ENCODE data around the gene GRM2.

The GRM2 gene

GRCh38 chr3:51706021-51706485, 815 bp upstream of the GRM2 start:
- DNase-seq (ENCODE audit: low spot score) = no peak

GRCh38 chr3:51708216-51708845, 1.5 kb downstream of the GRM2 start:
- DNase-seq (ENCODE audit: low spot score) = no peak

DNA sequence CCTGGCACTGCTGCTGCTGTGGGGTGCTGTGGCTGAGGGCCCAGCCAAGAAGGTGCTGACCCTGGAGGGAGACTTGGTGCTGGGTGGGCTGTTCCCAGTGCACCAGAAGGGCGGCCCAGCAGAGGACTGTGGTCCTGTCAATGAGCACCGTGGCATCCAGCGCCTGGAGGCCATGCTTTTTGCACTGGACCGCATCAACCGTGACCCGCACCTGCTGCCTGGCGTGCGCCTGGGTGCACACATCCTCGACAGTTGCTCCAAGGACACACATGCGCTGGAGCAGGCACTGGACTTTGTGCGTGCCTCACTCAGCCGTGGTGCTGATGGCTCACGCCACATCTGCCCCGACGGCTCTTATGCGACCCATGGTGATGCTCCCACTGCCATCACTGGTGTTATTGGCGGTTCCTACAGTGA, 2.1 kb downstream of the GRM2 start:
- DNase-seq (ENCODE audit: low spot score) = no peak

- no peak for DNase-seq (ENCODE audit: low spot score)
Observed at GRCh38 chr3:51709675-51710074, 2.8 kb downstream of the GRM2 start.

DNA sequence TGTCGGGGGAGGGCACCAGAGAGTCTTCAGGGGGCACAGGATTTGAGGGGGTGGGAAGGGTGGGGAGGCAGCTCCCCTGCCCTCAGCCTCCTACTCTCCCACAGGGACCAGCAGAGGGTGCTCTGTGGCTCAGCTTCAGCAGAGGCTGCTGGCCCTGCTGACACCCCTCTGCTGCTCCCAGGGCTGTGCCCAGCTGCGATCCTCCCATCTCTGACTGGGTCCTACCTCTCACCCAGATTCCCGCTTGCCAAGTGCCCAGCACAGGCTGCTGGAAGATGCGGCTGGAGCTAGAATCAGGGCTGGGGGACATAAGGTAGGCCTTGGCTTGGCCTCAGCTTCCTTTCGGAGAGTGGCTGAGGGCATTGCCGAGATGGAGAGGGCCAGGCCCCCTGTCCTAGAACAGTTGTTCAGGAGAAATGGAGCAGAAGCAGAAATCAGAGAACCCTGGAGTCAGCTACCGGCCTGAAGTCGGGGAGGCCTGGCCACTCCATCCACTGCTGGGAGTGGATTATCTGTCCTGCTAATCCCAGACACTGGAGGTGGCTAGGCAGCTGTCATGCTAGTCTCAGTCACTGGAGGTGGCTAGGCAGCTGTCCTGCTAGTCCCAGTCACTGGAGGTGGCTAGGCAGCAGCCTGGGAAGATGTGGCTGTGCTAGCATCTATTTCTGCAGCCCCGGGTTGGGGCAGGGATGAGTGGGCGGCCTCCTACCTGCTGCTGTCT, 3.9 kb downstream of the GRM2 start:
- no peak for DNase-seq (ENCODE audit: low spot score)

GRCh38 chr3:51711352-51712037, 4.6 kb downstream of the GRM2 start:
- DNase-seq (ENCODE audit: low spot score) = no peak

DNA sequence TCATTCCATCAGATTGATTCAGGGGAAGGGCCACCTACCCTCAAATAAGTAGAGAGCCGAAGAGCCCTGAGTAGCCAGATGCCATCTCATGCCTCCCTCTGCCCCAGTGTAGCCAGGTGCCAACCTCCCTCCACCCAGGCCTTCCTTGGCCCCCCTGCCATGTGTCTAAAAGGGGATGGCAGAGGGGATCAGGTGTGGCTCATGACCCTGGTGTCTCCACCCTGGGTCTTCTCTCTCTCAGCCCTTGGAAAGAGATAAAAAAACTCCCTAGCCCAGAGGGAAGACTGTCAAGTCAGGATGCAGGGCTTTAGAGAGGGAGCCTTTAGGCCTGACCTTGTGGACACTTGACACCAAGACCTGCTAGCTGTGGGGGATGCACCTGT, 5.2 kb downstream of the GRM2 start:
- no peak for DNase-seq (ENCODE audit: low spot score)

DNA sequence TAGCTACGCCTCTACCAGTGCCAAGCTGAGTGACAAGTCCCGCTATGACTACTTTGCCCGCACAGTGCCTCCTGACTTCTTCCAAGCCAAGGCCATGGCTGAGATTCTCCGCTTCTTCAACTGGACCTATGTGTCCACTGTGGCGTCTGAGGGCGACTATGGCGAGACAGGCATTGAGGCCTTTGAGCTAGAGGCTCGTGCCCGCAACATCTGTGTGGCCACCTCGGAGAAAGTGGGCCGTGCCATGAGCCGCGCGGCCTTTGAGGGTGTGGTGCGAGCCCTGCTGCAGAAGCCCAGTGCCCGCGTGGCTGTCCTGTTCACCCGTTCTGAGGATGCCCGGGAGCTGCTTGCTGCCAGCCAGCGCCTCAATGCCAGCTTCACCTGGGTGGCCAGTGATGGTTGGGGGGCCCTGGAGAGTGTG, 5.7 kb downstream of the GRM2 start:
- DNase-seq (ENCODE audit: low spot score) = no peak

DNA sequence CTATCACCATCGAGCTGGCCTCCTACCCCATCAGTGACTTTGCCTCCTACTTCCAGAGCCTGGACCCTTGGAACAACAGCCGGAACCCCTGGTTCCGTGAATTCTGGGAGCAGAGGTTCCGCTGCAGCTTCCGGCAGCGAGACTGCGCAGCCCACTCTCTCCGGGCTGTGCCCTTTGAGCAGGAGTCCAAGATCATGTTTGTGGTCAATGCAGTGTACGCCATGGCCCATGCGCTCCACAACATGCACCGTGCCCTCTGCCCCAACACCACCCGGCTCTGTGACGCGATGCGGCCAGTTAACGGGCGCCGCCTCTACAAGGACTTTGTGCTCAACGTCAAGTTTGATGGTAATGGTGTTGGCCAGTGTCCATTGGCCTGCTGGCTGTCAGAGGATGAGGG, 6.1 kb downstream of the GRM2 start:
- no peak for DNase-seq (ENCODE audit: low spot score)

DNA sequence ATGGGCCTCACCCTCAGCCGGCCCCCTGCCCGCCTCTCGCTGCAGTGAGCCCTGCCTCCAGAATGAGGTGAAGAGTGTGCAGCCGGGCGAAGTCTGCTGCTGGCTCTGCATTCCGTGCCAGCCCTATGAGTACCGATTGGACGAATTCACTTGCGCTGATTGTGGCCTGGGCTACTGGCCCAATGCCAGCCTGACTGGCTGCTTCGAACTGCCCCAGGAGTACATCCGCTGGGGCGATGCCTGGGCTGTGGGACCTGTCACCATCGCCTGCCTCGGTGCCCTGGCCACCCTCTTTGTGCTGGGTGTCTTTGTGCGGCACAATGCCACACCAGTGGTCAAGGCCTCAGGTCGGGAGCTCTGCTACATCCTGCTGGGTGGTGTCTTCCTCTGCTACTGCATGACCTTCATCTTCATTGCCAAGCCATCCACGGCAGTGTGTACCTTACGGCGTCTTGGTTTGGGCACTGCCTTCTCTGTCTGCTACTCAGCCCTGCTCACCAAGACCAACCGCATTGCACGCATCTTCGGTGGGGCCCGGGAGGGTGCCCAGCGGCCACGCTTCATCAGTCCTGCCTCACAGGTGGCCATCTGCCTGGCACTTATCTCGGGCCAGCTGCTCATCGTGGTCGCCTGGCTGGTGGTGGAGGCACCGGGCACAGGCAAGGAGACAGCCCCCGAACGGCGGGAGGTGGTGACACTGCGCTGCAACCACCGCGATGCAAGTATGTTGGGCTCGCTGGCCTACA, 8.5 kb downstream of the GRM2 start:
- DNase-seq (ENCODE audit: low spot score) = no peak

DNA sequence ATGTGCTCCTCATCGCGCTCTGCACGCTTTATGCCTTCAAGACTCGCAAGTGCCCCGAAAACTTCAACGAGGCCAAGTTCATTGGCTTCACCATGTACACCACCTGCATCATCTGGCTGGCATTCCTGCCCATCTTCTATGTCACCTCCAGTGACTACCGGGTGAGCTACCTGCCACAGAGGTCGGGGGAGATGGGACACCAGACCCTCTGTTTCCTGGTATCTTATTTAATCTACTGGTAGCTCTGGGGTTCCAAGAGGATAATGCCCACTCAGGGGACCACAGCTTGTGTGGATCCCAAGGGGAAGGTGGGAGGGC, 9.1 kb downstream of the GRM2 start:
- no peak for DNase-seq (ENCODE audit: low spot score)

DNA sequence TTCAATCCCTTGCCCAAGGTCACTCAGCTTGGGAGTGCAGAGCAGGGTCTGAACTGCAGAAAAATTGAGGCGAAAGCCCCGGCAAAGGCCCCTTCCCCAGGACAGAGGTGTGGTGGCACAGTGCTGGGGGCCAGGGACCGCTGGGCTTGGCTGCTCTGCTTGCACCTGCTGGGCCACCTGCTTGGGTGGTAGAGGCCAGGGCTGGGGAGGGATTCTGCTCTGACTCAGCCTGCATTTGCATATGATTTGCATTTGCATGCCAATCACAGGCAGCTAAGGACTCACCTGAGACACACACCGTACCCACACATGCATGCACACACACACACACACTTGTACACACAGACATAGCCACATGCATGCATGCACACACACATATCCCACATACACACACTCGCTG, 9.9 kb downstream of the GRM2 start:
- no peak for DNase-seq (ENCODE audit: low spot score)

DNA sequence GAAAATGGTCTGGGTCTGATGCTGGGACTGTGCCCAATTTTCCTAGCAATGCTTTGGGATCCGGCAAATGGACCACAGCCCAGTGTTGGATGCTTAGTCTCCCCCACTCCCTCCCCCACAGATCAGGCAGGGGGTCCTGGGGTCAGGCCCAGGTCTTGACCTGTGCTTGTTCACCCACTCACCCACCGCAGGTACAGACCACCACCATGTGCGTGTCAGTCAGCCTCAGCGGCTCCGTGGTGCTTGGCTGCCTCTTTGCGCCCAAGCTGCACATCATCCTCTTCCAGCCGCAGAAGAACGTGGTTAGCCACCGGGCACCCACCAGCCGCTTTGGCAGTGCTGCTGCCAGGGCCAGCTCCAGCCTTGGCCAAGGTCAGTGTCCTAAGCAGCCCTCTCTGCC, 10.6 kb downstream of the GRM2 start:
- no peak for DNase-seq (ENCODE audit: low spot score)

GRCh38 chr3:51717947-51718346, 11.1 kb downstream of the GRM2 start:
- DNase-seq (ENCODE audit: low spot score) = no peak

DNA sequence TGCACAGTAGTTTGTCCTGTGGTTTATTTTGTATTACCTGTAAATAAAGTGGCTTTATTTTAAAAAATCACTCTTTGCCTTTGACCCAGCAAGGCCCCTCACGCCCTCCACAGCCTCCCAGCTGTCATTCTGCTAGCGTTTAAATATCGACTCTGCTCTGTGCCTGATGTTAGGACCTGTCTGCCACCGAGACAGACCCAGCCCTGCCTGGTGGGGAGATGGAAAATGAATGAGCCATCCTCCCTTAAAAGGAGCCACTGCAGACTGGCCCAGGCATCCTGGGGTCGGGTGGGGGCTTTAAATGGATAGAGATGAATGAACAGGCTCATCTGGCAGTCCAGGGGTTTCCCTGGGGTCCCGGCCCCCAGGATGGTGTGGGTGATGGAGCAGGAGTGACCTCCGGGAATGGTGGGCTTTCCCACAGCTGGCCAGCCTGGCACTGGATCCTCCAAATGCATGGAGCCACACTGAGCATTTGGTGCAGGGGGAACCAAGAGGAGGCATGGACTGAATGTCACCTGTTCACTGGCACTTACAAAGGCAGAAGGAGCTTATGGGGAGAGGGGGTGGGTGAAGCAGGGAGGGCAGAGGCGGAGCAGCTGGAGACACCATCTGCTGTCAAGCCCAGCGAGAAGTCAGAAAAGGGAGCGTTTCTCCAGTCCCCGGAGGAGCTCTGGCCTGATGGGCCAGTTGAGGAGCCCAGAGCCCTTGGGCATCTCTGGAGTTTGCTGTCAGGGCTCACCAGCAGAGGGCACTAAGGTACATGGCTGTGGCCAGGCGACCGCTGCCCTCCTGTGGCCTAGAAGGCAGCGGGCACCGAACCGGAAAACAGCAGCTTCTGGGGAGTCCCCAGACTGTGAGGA, 11.9 kb downstream of the GRM2 start:
- peak; percentile 70 for DNase-seq (ENCODE audit: low spot score)

GRCh38 chr3:51719410-51720025, 12.7 kb downstream of the GRM2 start:
- DNase-seq (ENCODE audit: low spot score) = no peak

- DNase-seq (ENCODE audit: low spot score) = no peak
Observed at GRCh38 chr3:51720292-51721061, 13.6 kb downstream of the GRM2 start.

DNA sequence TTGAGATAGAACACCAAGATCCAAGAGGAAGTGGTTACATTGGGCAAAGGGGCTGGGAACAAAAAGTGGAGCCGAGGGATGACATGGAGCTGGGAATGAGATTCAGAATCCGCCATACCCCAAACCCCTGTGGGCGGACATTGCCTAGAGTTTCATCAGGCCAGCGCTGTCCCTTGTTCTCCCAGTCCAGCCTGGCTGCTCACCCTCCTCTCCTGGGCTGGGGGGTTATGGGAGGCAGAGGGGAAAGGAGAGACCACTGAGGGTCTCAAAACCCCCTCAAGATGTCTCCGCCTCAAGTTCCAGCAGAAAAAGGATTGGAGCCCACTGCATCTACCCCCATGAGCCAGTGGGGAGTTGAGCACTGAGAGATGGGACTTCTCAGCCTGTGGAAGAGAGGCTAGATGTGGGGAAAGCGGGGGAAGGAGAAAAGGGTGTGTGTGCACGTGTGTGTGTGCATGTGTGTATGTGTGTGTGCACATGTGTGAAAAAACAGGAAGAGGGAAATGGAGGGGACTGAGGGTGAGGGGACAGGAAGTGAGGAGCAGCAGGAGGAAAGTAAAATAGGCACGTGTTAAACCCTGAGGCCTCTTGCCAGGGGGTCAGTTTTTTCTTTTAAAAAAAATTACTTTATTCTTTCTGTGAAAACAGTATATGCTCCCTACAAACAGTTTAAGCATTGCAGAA, 14.3 kb downstream of the GRM2 start:
- DNase-seq (ENCODE audit: low spot score) = no peak

- no peak for DNase-seq (ENCODE audit: low spot score)
Observed at GRCh38 chr3:51722362-51722761, 15.5 kb downstream of the GRM2 start.

- DNase-seq (ENCODE audit: low spot score) = no peak
Observed at GRCh38 chr3:51727500-51727899, 20.6 kb downstream of the GRM2 start.

Data from COLO829 (cell line).